ENCODE data around the gene EIF5. TPM values are rescaled to one million over a fixed set of nuclear protein-coding genes. Genes with fewer than 3 reads are reported as not detected.

The EIF5 gene
- total RNA-seq, 1 experiment from 2014 or later = 356 TPM

GRCh38 chr14:103393070-103393469 lies 59.0 kb downstream of the EIF5 start:
- no peaks in the 10 kb centered on the region for H4K20me1 ChIP-seq (ENCODE audit: control insufficient read depth, insufficient read depth, insufficient read length)
- no peak overlapping the region for H2BK15ac ChIP-seq (ENCODE audit: low read depth, low read length)
- no peak overlapping the region for H3K27ac ChIP-seq (ENCODE audit: insufficient read length, low read depth, low read length)

More at GRCh38 chr14:103393070-103393469, 59.0 kb downstream of the EIF5 start:
- no peak for TF ChIP-seq CTCF (conservative IDR thresholded peaks at IDR 0.05)
- H3K14ac ChIP-seq (ENCODE audit: insufficient read depth, low read length) = no peak overlapping the region
- no peak overlapping the region for H4K5ac ChIP-seq (ENCODE audit: insufficient read length, low read depth, low read length)
- peaks cover 28 to 31% of the 10 kb centered on the region in 2 experiments for H3K4me1 Mint-ChIP-seq
- H3K27me3 ChIP-seq (ENCODE audit: insufficient read depth, low read length) = no peaks in the 10 kb centered on the region; the same call in 1 of the 2 replicates
- H3K79me2 ChIP-seq (ENCODE audit: insufficient read depth, low read length) = peaks cover 33% of the 10 kb centered on the region; the same call in 1 of the 2 replicates
- no peak overlapping the region for H3K4me3 Mint-ChIP-seq
- H2BK20ac ChIP-seq (ENCODE audit: low read depth, low read length, poor library complexity, severe bottlenecking) = no peak overlapping the region
- H3K23ac ChIP-seq (ENCODE audit: insufficient read length, low read depth, low read length) = no peak overlapping the region
- H3K36me3 Mint-ChIP-seq (ENCODE audit: insufficient read depth in 1 of 3, low read depth in 3 of 3) = peaks cover 0 to 3% (median 2%) of the 10 kb centered on the region in 3 experiments; a peak in 5 of 7 replicates
- no peaks in the 10 kb centered on the region for H3K27me3 Mint-ChIP-seq (ENCODE audit: low read depth)
- H3K27ac Mint-ChIP-seq = no peak overlapping the region; a peak in 1 of 7 replicates
- H2BK120ac ChIP-seq (ENCODE audit: low read depth, low read length, poor library complexity, severe bottlenecking) = no peak overlapping the region
- H2BK12ac ChIP-seq (ENCODE audit: insufficient read length, low read depth, low read length) = no peak overlapping the region
- no peaks in the 10 kb centered on the region for H3K79me1 ChIP-seq (ENCODE audit: insufficient read depth, low read depth, low read length, poor library complexity, severe bottlenecking)
- H3K56ac ChIP-seq (ENCODE audit: insufficient read length, low read depth, low read length) = no peak overlapping the region
- H4K91ac ChIP-seq (ENCODE audit: insufficient read length, low read depth, low read length) = no peak overlapping the region
- H3T11ph ChIP-seq (ENCODE audit: low read length) = no peak overlapping the region
- no peak overlapping the region for H3K18ac ChIP-seq (ENCODE audit: insufficient read length, low read depth, low read length)
- DNase-seq = no peak
- H2AFZ ChIP-seq (ENCODE audit: low read length) = no peak overlapping the region
- H3K4ac ChIP-seq (ENCODE audit: low read depth, low read length) = no peak overlapping the region
- H3K9me3 ChIP-seq (ENCODE audit: control insufficient read depth, low read depth, low read length) = no peaks in the 10 kb centered on the region
- H2AK5ac ChIP-seq (ENCODE audit: insufficient read length, low read length) = no peak overlapping the region
- no peaks in the 10 kb centered on the region for H3K9me3 Mint-ChIP-seq
- WGBS (ENCODE audit: extremely low coverage, insufficient read length, low lambda C conversion rate) = no CpG with 5 or more reads among the region's 6 CpGs
- H3K9ac ChIP-seq (ENCODE audit: extremely low read depth, insufficient read length, low read length) = no peak overlapping the region
- H4K8ac ChIP-seq (replicated peaks; ENCODE audit: insufficient read length, low read depth, low read length) = no peak overlapping the region
- H3K4me2 ChIP-seq (ENCODE audit: insufficient read depth, insufficient read length, low read length) = no peak overlapping the region
- H3K4me1 ChIP-seq (ENCODE audit: insufficient read depth, low read length) = no peaks in the 10 kb centered on the region; the same call in 1 of the 2 replicates
- H2BK5ac ChIP-seq (ENCODE audit: insufficient read length, low read length) = no peak overlapping the region
- no peaks in the 10 kb centered on the region for H3K23me2 ChIP-seq (ENCODE audit: insufficient read length, low read depth, low read length, poor library complexity, severe bottlenecking)

Data from H9 (cell line).